Uterus (tissue), 2 donors: ENCODE measurements around the gene RNF225.

Experiments
- POLR2A ChIP-seq, 2 donors: fragments of 450-650 bp; IDR thresholded peaks; one replicate each; pipeline ENCODE4 v1.6.1; 2016; ENCODE audit warnings: antibody characterized with exemption in 2 of 2, mild to moderate bottlenecking in 1 of 2, moderate library complexity in 1 of 2
- TF ChIP-seq, protein P1 (sequence below), 4 experiments: fragments of 200-600 bp in 2 of 4; fragments of 450-650 bp in 2 of 4; sonication (generic) in 2 of 4; IDR thresholded peaks; one replicate each; pipeline ENCODE4 v1.5.1; 2016 to 2019; ENCODE audit warnings: antibody characterized with exemption in 4 of 4, mild to moderate bottlenecking in 2 of 4, moderate library complexity in 1 of 4

DNA sequence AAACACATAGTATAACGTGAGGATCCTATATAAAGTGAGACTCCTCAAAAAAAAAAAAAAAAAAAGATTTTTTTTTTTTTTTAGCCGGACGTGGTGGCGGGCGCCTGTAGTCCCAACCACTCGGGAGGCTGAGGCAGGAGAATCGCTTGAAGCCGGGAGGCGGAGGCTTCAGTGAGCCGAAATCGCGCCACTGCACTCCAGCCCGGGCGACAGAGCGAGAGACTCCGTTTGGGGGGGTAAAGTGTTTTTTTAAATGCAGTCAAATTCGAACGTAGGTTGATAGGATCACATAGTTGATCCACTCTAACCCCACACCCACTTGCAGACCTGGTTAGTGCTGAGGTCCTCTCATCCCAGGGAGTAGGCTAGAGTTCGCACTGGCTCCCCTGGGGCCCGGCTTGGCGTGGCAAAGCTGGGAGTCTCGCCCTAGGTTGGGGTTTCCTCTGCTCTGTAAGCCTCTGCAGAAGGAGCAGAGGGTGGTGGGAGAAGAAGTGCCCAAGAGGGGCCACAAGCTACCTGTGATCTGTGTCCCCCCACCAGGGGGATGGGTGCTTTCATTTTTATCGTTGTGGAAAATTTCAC, 6.5 kb downstream of the RNF225 start:
- TF ChIP-seq, protein P1, sequence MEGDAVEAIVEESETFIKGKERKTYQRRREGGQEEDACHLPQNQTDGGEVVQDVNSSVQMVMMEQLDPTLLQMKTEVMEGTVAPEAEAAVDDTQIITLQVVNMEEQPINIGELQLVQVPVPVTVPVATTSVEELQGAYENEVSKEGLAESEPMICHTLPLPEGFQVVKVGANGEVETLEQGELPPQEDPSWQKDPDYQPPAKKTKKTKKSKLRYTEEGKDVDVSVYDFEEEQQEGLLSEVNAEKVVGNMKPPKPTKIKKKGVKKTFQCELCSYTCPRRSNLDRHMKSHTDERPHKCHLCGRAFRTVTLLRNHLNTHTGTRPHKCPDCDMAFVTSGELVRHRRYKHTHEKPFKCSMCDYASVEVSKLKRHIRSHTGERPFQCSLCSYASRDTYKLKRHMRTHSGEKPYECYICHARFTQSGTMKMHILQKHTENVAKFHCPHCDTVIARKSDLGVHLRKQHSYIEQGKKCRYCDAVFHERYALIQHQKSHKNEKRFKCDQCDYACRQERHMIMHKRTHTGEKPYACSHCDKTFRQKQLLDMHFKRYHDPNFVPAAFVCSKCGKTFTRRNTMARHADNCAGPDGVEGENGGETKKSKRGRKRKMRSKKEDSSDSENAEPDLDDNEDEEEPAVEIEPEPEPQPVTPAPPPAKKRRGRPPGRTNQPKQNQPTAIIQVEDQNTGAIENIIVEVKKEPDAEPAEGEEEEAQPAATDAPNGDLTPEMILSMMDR (IDR thresholded peaks at IDR 0.05), result no peak
- no peak for TF ChIP-seq POLR2A (IDR thresholded peaks at IDR 0.05)
